Skin of body (tissue), 3 donors: Measurements from ENCODE around the gene SLC6A16. TPM values are rescaled to one million over a fixed set of nuclear protein-coding genes. Genes with fewer than 3 reads are reported as not detected.
"Not testable (repeated sequence)": the region's sequence is repeated elsewhere in the genome, so short reads cannot be mapped to it uniquely, and the experiment has no call there.

Source experiments
- DNase-seq: peaks from one replicate; lab custom pipeline; 2025; lab: John Stamatoyannopoulos, UW
- small RNA-seq: library from RNA; depleted of rRNA; stranded (forward); fragments of <200 nt; gene quantifications from one replicate; pipeline ENCODE3, GENCODE V24; 2014; ENCODE audit warnings: low replicate concordance
- total RNA-seq: library from RNA; depleted of rRNA; stranded (reverse); fragments of >200 nt; gene quantifications from one replicate; pipeline ENCODE4 v1.2.3, GENCODE V29; 2014

Gene SLC6A16
- total RNA-seq, 1 donor from 2014 or later = 0.20 TPM

DNA sequence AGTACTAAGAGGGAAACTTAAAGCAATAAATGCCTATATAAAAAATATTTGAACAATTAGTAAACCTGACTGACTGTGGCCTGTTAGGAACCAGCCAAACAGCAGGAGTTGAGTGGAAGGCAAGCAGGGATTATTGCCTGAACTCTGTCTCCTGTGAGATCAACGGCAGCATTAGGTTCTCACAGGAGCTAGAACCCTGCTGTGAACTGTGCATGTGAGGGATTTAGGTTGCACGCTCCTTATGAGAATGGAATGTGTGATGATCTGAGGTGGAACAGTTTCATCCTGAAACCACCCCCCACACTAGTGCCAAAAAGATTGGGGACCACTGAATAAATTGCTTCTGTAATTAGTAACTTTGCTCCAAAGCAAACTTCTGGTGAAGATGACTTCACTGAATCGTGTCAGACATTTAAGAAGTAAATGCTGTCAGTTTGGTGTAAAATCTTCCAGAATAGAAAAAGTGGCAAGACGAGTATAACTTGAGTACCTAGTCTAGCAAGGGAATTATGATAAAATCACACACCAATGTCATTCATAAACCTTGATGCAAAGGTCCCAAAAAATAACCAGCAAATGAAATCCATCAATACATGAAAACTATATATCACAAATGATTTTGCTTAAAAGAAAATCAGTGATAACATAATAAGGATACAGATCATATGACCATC lies 53.8 kb downstream of the SLC6A16 start:
- no peak for DNase-seq

GRCh38 chr19:49266409-49266808 lies 58.6 kb downstream of the SLC6A16 start:
- DNase-seq = not testable (repeated sequence)

GRCh38 chr19:49264258-49264657 lies 60.7 kb downstream of the SLC6A16 start:
- no peak for DNase-seq

DNA sequence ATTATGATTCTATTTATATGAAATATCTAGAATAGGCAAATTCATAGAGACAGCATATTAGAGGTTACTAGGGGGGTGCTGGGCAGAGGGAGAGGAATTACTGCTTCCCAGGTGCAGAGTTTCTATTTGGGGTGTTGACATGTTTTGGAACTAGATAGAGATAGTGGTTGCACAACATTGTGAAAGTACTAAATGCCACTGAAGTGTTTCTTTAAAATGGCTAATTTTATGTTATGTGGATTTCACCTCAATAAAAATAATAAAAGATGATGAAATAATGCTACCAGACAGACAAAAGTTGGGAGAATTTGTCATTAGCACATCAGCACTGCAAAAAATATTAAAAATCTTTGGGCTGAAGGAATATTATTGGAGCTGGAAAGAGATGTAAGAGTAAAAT lies 63.4 kb downstream of the SLC6A16 start:
- no peak for DNase-seq

DNA sequence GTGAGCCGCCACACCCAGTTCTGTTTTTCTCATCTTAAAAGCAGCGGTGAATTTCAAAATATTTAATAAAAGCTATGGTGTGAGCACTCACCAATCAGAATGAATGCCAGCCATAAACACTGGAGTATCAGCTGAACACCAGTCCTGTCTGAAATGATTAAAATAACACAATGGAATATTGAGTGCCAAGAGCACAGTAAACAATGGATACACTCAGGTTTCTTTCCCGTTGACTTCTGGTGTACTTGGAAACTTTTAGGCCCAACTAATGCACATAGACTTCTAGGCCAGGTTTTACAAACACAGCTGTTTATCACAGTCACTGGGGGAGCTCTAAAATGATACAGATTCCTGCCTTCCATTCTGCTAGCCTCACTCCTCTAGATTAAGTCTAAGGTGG lies 68.3 kb downstream of the SLC6A16 start:
- DNase-seq = no peak

GRCh38 chr19:49255674-49256073 lies 69.3 kb downstream of the SLC6A16 start:
- no peak for DNase-seq

DNA sequence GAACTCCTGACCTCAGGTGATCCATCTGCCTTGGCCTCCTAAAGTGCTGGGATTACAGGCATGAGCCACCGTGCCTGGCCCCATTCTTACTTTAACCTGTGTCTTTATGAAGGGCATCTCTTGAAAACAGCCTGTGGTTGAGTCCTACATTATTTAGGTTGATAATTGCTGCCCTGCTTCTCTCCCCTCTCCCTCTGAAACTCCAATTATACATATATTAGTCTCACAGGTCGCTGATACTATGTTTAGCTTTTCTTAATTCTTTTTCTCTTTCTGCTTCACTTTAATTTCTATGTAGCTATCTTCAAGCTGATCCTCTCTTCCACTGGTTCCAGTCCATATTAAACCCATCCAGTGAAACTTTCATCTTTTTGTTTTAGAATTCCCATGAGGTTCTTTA lies 75.1 kb downstream of the SLC6A16 start:
- no peak for DNase-seq

DNA sequence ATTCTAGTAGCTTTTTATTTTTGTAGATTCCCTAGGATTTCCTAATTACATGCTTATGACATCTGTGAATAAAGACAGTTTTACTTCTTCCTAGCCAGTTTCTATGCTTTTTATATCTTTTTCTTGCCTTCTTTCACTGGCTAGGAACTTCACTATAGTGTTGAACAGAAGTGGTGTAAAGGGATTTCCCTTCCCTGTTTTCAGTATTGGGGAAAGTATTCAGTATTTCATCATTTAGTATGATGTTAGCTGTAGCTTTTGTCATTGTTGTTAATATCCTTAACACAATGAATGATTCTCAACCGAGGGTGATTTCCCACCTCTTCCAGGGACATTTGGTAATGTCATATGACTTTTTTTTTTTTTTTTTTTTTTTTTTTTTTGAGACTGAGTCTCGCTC lies 77.3 kb downstream of the SLC6A16 start:
- no peak for DNase-seq

DNA sequence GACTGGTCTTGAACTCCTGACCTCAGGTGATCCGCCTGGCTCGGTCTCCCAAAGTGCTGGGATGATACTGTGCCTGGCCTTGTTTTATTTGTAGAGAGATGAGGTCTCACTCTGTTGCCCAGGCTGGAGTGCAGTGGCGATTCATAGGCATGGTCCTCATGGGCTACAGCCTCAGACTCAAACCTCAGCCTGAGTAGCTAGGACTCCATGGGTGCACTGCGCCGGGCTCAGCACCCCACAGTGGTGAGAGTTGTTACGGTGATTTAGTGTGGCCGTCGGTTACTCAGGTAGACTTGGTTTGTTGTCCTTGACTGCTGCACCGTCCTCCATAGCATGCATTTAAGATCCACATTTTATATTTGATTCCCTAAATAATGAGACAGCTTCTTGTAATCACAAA lies 80.7 kb downstream of the SLC6A16 start:
- no peak for DNase-seq

GRCh38 chr19:49243726-49244125 lies 81.3 kb downstream of the SLC6A16 start:
- no peak for DNase-seq

DNA sequence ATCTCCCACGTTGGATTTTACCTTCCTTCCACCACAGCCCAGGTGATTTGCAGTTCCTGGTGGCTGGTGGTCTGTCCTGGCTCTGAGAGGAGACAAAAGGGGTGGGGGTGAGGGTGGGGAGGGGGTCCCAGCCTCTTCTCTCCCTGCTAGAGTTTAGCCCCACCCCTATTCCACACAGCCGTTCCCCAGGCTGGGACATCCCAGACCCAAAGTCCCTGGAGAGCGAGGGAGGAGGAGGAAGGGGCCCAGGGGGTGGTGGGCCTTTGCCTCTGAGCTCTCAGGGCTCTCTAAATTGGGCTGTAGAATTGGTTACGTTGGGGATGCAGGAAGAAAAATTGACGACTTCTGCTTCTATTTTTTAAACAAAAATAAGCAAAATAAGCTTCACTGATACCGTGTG lies 81.9 kb downstream of the SLC6A16 start:
- DNase-seq = no peak

GRCh38 chr19:49241769-49242168 lies 83.2 kb downstream of the SLC6A16 start:
- DNase-seq = no peak

Small RNA genes lying within 50 kb of the gene (small RNA-seq; reads per million reads assigned to genes)
- gene MIR4324 = not detected

Other genes starting within 250 kb of the SLC6A16 start
- 121 TPM for gene SNRNP70, start 239.7 kb downstream of the SLC6A16 start, total RNA-seq
- gene LIN7B, start 210.8 kb downstream of the SLC6A16 start, total RNA-seq = 8.6 TPM
- gene C19orf73, start 206.0 kb downstream of the SLC6A16 start, total RNA-seq = 0.30 TPM
- gene PPFIA3, start 205.6 kb downstream of the SLC6A16 start, total RNA-seq = 12.3 TPM
- 13.6 TPM for gene HRC, start 169.8 kb downstream of the SLC6A16 start, total RNA-seq
- gene TRPM4, start 167.4 kb downstream of the SLC6A16 start, total RNA-seq = 24.0 TPM
- 8.2 TPM for gene CD37, start 10.2 kb upstream of the SLC6A16 start, total RNA-seq
- gene TEAD2, start 37.2 kb upstream of the SLC6A16 start, total RNA-seq = 21.4 TPM
- gene DKKL1, start 38.7 kb upstream of the SLC6A16 start, total RNA-seq = not detected
- gene KASH5, start 63.1 kb upstream of the SLC6A16 start, total RNA-seq = not detected
- gene PTH2, start 98.2 kb upstream of the SLC6A16 start, total RNA-seq = not detected
- gene GFY, start 100.2 kb upstream of the SLC6A16 start, total RNA-seq = not detected
- gene SLC17A7, start 116.3 kb upstream of the SLC6A16 start, total RNA-seq = 0.59 TPM
- gene PIH1D1, start 126.6 kb upstream of the SLC6A16 start, total RNA-seq = 49.7 TPM
- gene ALDH16A1, start 128.0 kb upstream of the SLC6A16 start, total RNA-seq = 22.5 TPM
- 1.3 TPM for gene FLT3LG, start 149.0 kb upstream of the SLC6A16 start, total RNA-seq
- gene RPL13A, start 162.4 kb upstream of the SLC6A16 start, total RNA-seq = 3,296 TPM
- 2,894 TPM for gene RPS11, start 171.2 kb upstream of the SLC6A16 start, total RNA-seq
- 96.1 TPM for gene FCGRT, start 187.5 kb upstream of the SLC6A16 start, total RNA-seq
- 71.9 TPM for gene RCN3, start 202.8 kb upstream of the SLC6A16 start, total RNA-seq